Neuronal stem cell (in vitro differentiated cells): ENCODE measurements around the gene CCDC154.

Experiments
- DNase-seq: peaks from one replicate; pipeline ENCODE4 v3.0.0-alpha.2; 2013; ENCODE audit warnings: low spot score
- H2AFZ ChIP-seq: one replicate; pipeline ENCODE4 v1.6.1; 2013; ENCODE audit warnings: mild to moderate bottlenecking, low read length, inconsistent platforms
- H2AK5ac ChIP-seq: 2 replicates; pipeline ENCODE4 v1.6.1; 2013; ENCODE audit warnings: low read depth, mild to moderate bottlenecking, inconsistent platforms, low read length, moderate library complexity, mixed read lengths
- H2BK120ac ChIP-seq: 2 replicates; pipeline ENCODE4 v1.6.1; 2013; ENCODE audit warnings: low read depth, mild to moderate bottlenecking, inconsistent platforms, low read length, moderate library complexity, mixed read lengths
- H2BK12ac ChIP-seq: one replicate; pipeline ENCODE4 v1.6.1; 2013; ENCODE audit warnings: low read length, inconsistent platforms
- H2BK15ac ChIP-seq: 2 replicates; pipeline ENCODE4 v1.6.1; 2013; ENCODE audit warnings: mild to moderate bottlenecking, low read length, inconsistent platforms, mixed read lengths
- H2BK5ac ChIP-seq: one replicate; pipeline ENCODE4 v1.6.1; 2013; ENCODE audit warnings: inconsistent platforms, mild to moderate bottlenecking, low read length, moderate library complexity
- H3K14ac ChIP-seq: one replicate; pipeline ENCODE4 v1.6.1; 2013; ENCODE audit warnings: low read length, inconsistent platforms
- H3K18ac ChIP-seq: 2 replicates; pipeline ENCODE4 v1.6.1; 2013; ENCODE audit warnings: low read length, inconsistent platforms
- H3K23ac ChIP-seq: 2 replicates; pipeline ENCODE4 v1.6.1; 2013; ENCODE audit warnings: low read depth, mild to moderate bottlenecking, mixed read lengths, low read length, inconsistent platforms; ENCODE audit not compliant: poor library complexity
- H3K27ac ChIP-seq: replicated peaks from 3 replicates; pipeline ENCODE4 v1.5.1; 2013; ENCODE audit warnings: low read length, inconsistent platforms
- H3K27me3 ChIP-seq, 3 experiments: 2 replicates each; pipeline ENCODE4 v1.6.1; 2013; ENCODE audit warnings: low read length in 3 of 3, mild to moderate bottlenecking in 2 of 3, inconsistent platforms in 1 of 3, low read depth in 1 of 3, mixed read lengths in 1 of 3, moderate library complexity in 1 of 3; ENCODE audit not compliant: control insufficient read depth in 3 of 3, insufficient read depth in 3 of 3
- H3K36me3 ChIP-seq, 2 donors: replicated peaks in 1 of 2; 2 replicates each; pipeline ENCODE4 v1.6.1; 2013; ENCODE audit warnings: low read length in 2 of 2; ENCODE audit not compliant: control insufficient read depth in 2 of 2, insufficient read depth in 2 of 2
- H3K4ac ChIP-seq: 2 replicates; pipeline ENCODE4 v1.6.1; 2013; ENCODE audit warnings: inconsistent platforms, mild to moderate bottlenecking, low read length, moderate library complexity
- H3K4me1 ChIP-seq, 2 donors: 1 replicate in 1 of 2; 2 replicates in 1 of 2; pipeline ENCODE4 v1.6.1; 2013; ENCODE audit warnings: low read length in 2 of 2, low read depth in 1 of 2; ENCODE audit not compliant: control insufficient read depth in 2 of 2, insufficient read depth in 1 of 2
- H3K4me2 ChIP-seq: one replicate; pipeline ENCODE4 v1.6.1; 2013; ENCODE audit warnings: mild to moderate bottlenecking, low read length, inconsistent platforms; ENCODE audit not compliant: insufficient read depth, poor library complexity, severe bottlenecking
- H3K4me3 ChIP-seq, 2 donors: 2 replicates each; pipeline ENCODE4 v1.5.1; 2013; ENCODE audit warnings: low read length in 2 of 2, mild to moderate bottlenecking in 2 of 2, inconsistent platforms in 1 of 2, moderate library complexity in 1 of 2
- H3K79me1 ChIP-seq: one replicate; pipeline ENCODE4 v1.6.1; 2013; ENCODE audit warnings: low read depth, mild to moderate bottlenecking, inconsistent platforms, low read length, moderate library complexity
- H3K9ac ChIP-seq: one replicate; pipeline ENCODE4 v1.6.1; 2013; ENCODE audit warnings: mild to moderate bottlenecking, low read depth, low read length, inconsistent platforms; ENCODE audit not compliant: poor library complexity
- H3K9me3 ChIP-seq, 2 donors: replicated peaks in 1 of 2; 2 replicates each; pipeline versions ENCODE3 to v1.6.1; 2013; ENCODE audit warnings: low read length in 2 of 2, mild to moderate bottlenecking in 2 of 2, inconsistent platforms in 1 of 2, low read depth in 1 of 2, mixed read lengths in 1 of 2, moderate library complexity in 1 of 2; ENCODE audit not compliant: control insufficient read depth in 2 of 2, insufficient read depth in 1 of 2
- H4K8ac ChIP-seq: one replicate; pipeline ENCODE4 v1.6.1; 2013; ENCODE audit warnings: low read depth, mild to moderate bottlenecking, inconsistent platforms, low read length, moderate library complexity
- H4K91ac ChIP-seq: one replicate; pipeline ENCODE4 v1.6.1; 2013; ENCODE audit warnings: low read length, low read depth, mild to moderate bottlenecking, inconsistent platforms; ENCODE audit not compliant: poor library complexity
- WGBS, 2 donors: extraction: QIAGEN DNeasy Blood & Tissue Kit; methylation state at CpG; one replicate each; pipeline ENCODE4 v1.1.7; 2013; ENCODE audit warnings: missing lambda C conversion rate in 2 of 2, mixed read lengths in 1 of 2; ENCODE audit not compliant: insufficient read length in 2 of 2, insufficient replicate concordance in 1 of 2; ENCODE audit errors: extremely low coverage in 2 of 2; 5-methylcytosine and 5-hydroxymethylcytosine counted together

CCDC154 gene

DNA sequence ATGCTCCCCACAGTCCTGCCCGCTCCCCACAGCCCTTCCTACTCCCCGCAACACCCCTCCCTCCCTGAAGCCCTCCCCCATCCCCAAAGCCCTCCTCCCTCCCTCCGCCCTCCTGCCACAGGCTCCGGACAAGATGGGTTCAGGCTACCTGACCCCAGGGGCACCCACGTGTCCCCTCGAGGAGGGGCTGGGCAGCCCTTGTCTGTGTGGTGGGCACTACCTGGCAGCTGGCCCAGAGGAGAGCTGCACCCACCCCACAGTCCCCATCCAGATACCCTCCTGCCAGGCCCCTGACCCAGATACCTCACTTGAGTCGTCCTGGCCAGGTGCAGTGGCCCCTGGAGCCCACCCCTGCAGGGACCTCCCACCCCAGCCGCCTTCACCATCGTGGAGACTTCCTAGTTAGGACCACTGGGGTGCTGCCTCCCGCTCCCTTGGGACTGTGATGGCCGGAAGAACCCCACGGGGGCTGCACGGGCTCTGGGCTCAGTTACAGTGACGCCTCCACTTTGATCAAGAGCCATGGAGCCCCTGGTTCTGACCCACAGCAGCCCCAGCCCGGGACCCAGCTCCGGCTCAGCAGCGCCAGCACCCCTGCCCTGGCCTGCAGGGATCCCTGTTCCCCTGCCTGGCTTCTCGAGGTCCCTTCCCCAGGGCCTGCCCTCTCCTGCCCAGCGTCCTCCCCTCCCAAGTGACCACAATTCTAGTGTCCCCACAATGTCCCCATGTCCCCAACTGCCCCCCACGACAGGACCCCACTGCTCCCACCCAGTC lies 12.7 kb downstream of the CCDC154 start:
- peak overlapping the region; percentile 47 for H2BK120ac ChIP-seq
- H3K4me2 ChIP-seq, result no peak overlapping the region

DNA sequence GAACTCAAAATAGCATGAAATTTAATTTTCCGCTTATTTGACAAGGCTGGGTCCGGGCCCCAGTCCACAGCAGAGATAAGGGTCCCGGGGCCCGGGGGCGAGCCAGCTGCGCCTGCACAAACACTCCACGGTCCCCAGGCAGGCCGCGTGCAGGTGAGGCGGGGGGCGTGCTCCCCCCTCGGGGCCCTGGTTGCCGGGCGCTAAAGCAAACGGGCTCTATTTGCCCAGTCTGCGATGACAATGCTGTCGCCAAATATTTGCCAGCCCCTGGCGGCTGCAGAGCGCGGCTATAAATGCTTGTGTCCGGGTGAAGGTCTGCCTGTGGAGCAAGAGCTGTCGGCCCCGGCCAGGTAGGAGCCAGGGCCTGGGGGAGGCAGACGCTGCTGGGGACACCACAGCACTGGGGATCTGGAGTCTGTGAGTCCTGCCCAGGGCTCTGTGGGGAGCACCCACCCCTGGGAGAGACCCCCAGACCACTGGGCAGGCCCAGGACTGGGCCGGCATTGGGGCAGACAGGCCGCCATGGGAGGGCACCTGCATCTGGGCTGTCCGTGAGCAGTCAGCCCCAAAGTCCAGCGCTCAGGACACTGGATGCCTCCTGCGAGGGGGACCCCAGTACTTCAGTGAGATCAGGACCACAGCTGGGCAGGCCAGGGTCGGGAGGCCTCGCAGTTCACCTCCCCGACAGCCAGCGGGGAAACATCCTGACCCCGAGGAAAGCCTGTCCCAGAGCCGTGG lies 13.4 kb downstream of the CCDC154 start, which contains the start of gene PERCC1:
Gene PERCC1 (plus strand): TSS at position 320 of the 738 bp plus-strand sequence. CDS start 1,516 bp downstream, outside the sequence.
- Histone ChIP-seq H4K91ac (no peak within 1 kb of the TSS), H3K27me3 (no peaks in the 10 kb centered on the region), H3K9me3 (no peaks in the 10 kb centered on the region), H3K4ac (no peak within 1 kb of the TSS), H3K4me1 (peaks cover 0 to 22% of the 10 kb centered on the region in 2 donors), H2BK12ac (peak within 1 kb of the TSS; percentile 73), H3K4me3 (no peak within 1 kb of the TSS), H3K79me1 (peaks cover 3% of the 10 kb centered on the region), H2BK5ac (peak within 1 kb of the TSS; percentile 53), H2BK15ac (peak within 1 kb of the TSS; percentile 79), H2AK5ac (peak within 1 kb of the TSS; percentile 96), H3K18ac (peak within 1 kb of the TSS; percentile 76), H4K8ac (peak within 1 kb of the TSS; percentile 43), H3K9ac (peak within 1 kb of the TSS; percentile 60), H3K27ac (no peak within 1 kb of the TSS), H3K23ac (no peak within 1 kb of the TSS), H3K4me2 (peak within 1 kb of the TSS; percentile 18), H2AFZ (peak within 1 kb of the TSS; percentile 90), H2BK120ac (peak within 1 kb of the TSS; percentile 47), H3K14ac (peak within 1 kb of the TSS; percentile 56), H3K36me3 (no peaks in the 10 kb centered on the region)
- DNase-seq, result no peak
- no CpG with 5 or more reads among the region's 35 CpGs for WGBS, 2 donors

More for the DNA sequence above, 12.7 kb downstream of the CCDC154 start:
- Histone ChIP-seq H4K8ac (peak overlapping the region; percentile 43), H3K79me1 (peaks cover 3% of the 10 kb centered on the region), H3K27me3 (no peaks in the 10 kb centered on the region), H2BK12ac (peak overlapping the region; percentile 46), H2AFZ (peak overlapping the region; percentile 90), H4K91ac (no peak overlapping the region), H3K23ac (peak overlapping the region; percentile 85), H3K4me1 (peaks cover 0 to 26% of the 10 kb centered on the region in 2 donors), H3K9me3 (no peaks in the 10 kb centered on the region), H3K36me3 (no peaks in the 10 kb centered on the region), H2BK15ac (peak overlapping the region; percentile 75), H3K4ac (no peak overlapping the region), H3K27ac (no peak overlapping the region), H3K14ac (peak overlapping the region; percentile 56), H3K4me3 (no peak overlapping the region), H2AK5ac (peak overlapping the region; percentile 96), H2BK5ac (peak overlapping the region; percentile 24), H3K18ac (no peak overlapping the region), H3K9ac (peak overlapping the region; percentile 60)
- no CpG with 5 or more reads among the region's 20 CpGs for WGBS, 2 donors
- DNase-seq, result no peak

DNA sequence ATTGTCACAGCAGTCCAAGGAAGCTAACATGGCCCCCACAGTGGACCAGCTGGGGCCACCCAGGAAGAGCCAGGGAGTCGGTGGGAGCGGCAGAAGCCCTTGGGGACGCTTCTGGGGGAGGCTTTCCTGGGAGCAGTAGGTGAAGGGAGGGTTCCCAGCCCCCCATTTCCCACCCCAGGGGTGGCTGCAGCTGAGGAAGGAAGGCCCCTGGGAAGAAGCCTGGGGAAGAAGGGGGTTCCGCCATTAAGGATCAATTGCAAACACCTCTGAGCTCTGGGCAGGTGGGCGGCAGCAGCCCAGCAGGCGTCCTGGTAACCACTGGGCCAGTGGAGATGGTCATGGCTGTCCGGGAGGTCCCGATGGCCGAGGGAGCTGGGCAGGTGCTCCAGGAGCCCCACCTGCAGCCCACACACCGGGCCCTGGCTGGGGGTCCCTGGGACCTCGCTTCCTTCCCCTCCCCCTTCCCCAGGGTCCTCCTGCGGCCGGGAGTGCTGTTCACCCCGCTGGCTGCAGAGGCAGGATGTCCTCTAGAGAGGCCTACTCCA lies 14.1 kb downstream of the CCDC154 start:
- H2AFZ ChIP-seq, result peak overlapping the region; percentile 90
- WGBS, 2 donors, result no CpG with 5 or more reads among the region's 14 CpGs
- H2BK5ac ChIP-seq, result peak overlapping the region; percentile 53
- no peak overlapping the region for H4K91ac ChIP-seq
- DNase-seq, result no peak
- H3K36me3 ChIP-seq, result no peaks in the 10 kb centered on the region
- H3K27me3 ChIP-seq, result no peaks in the 10 kb centered on the region
- H3K9ac ChIP-seq, result no peak overlapping the region
- no peak overlapping the region for H2BK120ac ChIP-seq
- no peak overlapping the region for H3K23ac ChIP-seq
- no peak overlapping the region for H3K4me3 ChIP-seq
- no peak overlapping the region for H3K18ac ChIP-seq
- H3K4me2 ChIP-seq, result peak overlapping the region; percentile 18
- H4K8ac ChIP-seq, result no peak overlapping the region
- H2AK5ac ChIP-seq, result peak overlapping the region; percentile 92
- H3K79me1 ChIP-seq, result peaks cover 3% of the 10 kb centered on the region
- no peak overlapping the region for H3K4ac ChIP-seq
- H2BK12ac ChIP-seq, result peak overlapping the region; percentile 41
- peak overlapping the region; percentile 79 for H2BK15ac ChIP-seq
- H3K9me3 ChIP-seq, result no peaks in the 10 kb centered on the region
- no peak overlapping the region for H3K14ac ChIP-seq
- H3K4me1 ChIP-seq, result peaks cover 0 to 22% of the 10 kb centered on the region in 2 donors
- H3K27ac ChIP-seq, result no peak overlapping the region
